ENCODE measurements around the gene MOB3A.

DNA sequence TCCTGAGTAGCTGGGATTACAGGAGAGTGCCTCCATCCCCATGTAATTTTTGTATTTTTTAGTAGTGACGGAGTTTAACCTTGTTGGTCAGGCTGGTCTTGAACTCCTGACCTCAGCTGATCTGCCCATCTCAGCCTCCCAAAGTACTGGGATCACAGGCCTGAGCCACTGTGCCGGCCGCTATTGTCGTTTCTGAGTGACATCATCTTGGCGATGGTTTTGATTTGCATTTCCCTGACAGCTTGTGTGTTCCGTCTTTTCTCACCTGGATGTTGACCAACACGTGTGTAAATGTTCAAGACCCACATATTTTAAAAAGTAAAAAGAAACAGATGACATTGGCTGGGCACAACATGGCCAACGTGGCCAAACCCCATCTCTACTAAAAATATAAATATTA lies 32.3 kb downstream of the MOB3A start:
- TF ChIP-seq JUND (IDR thresholded peaks at IDR 0.05) (no peak), CTCF (IDR thresholded peaks at IDR 0.05) (no peak), POLR2AphosphoS5 (IDR thresholded peaks at IDR 0.05; ENCODE audit: low read depth, low read length) (no peak), FOXJ3 (CRISPR knock-in tag; IDR thresholded peaks at IDR 0.05) (no peak)
